Measurements from ENCODE around the gene GLDC.

DNA sequence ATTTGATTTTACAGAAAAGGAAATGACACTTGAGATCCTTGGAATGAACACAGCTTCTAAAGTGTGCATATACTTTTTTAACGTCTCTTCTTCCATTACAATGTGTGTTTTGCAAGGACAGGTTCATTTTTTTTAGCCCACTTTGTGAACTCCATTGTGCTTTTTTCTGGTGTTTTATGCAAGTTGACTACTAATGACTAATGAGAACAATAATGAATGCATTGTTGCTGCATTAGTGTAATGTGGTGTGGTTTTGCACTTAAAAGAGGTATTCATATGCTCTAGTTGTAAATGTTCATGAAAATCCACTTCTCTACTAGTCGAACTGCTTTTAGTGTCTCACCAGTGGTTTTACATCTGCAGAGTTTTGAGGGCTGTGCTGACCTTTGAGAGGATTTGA lies 139.0 kb downstream of the GLDC start:
- TF ChIP-seq ZNF274 (IDR thresholded peaks at IDR 0.05; ENCODE audit: low read depth, low read length) (no peak), YY1 (IDR thresholded peaks at IDR 0.05; ENCODE audit: insufficient read depth, insufficient read length) (no peak)

All from NT2/D1 (cell line).